HCT116 (cell line): ENCODE results near the gene IGSF3. TPM values are rescaled to one million over a fixed set of nuclear protein-coding genes. Genes with fewer than 3 reads are reported as not detected.

ENCODE experiments used
- ATAC-seq: fragments of 200-7000 bp; cut with Tn5 transposase; 2 replicates; pipeline ENCODE4 v1.9.1; 2020; ENCODE audit warnings: mild to moderate bottlenecking, moderate library complexity
- BruUV-seq: library from RNA; stranded (reverse); fragments of 400-500 nt; replicated peaks from 2 replicates; lab custom pipeline; 2021; lab: Mats Ljungman, UMichigan
- CTCF ChIA-PET: fragments of 300-600 bp; sonication (Branson Sonifier 250); formaldehyde crosslinking; loops from one replicate; lab custom pipeline; 2021; ENCODE audit warnings: antibody characterized with exemption; lab: Charles Lee
- POLR2A ChIA-PET: fragments of 300-600, 350-600 bp; sonication (Branson Sonifier 250); formaldehyde crosslinking; loops from one replicate; lab custom pipeline; 2021; ENCODE audit warnings: antibody characterized with exemption; lab: Charles Lee
- RAD21 ChIA-PET, 2 experiments: fragments of 300-600 bp; sonication (Branson Sonifier 250); formaldehyde crosslinking; loops; one replicate each; lab custom pipeline; 2023; ENCODE audit warnings: low total read pairs in 2 of 2; ENCODE audit not compliant: uncharacterized antibody in 2 of 2, unreplicated experiment in 2 of 2, low non-redundant PET in 1 of 2; lab: Charles Lee
- DNase-seq: peaks from one replicate; pipeline ENCODE4 v3.0.0-alpha.2; 2010; ENCODE audit warnings: low read depth, low spot score
- H2AFZ ChIP-seq: fragments of 200-600 bp; shearing (Covaris generic), sonication (generic); 2 replicates; pipeline ENCODE4 v1.6.1; 2017; ENCODE audit warnings: low read depth, mixed run types, mixed read lengths, antibody characterized with exemption, low read length; ENCODE audit not compliant: poor library complexity, severe bottlenecking
- H3K27ac ChIP-seq: 2 replicates; pipeline ENCODE4 v1.5.1; 2012; ENCODE audit warnings: low read depth, low read length
- H3K27me3 ChIP-seq: fragments of 200-600 bp; sonication (generic); 2 replicates; pipeline ENCODE4 v1.6.1; 2016; ENCODE audit warnings: mixed run types, low read length, mixed read lengths; ENCODE audit not compliant: insufficient read depth
- H3K36me3 ChIP-seq, 2 experiments: fragments of 200-500 bp in 1 of 2; fragments of 200-600 bp in 1 of 2; sonication (Bioruptor generic) in 1 of 2; sonication (generic) in 1 of 2; 2 replicates each; pipeline versions ENCODE4 v1.5.1 to v1.6.1; 2014 to 2016; ENCODE audit warnings: low read length in 2 of 2, inconsistent platforms in 1 of 2, mixed read lengths in 1 of 2, mixed run types in 1 of 2; ENCODE audit not compliant: insufficient read depth in 2 of 2, control insufficient read depth in 1 of 2
- H3K4me1 ChIP-seq, 2 experiments: fragments of 200-600 bp in 1 of 2; sonication (generic) in 1 of 2; 2 replicates each; pipeline versions ENCODE4 v1.5.1 to v1.6.1; 2012 to 2017; ENCODE audit warnings: low read length in 2 of 2, inconsistent platforms in 1 of 2, mild to moderate bottlenecking in 1 of 2, mixed read lengths in 1 of 2, mixed run types in 1 of 2, moderate library complexity in 1 of 2; ENCODE audit not compliant: insufficient read depth in 2 of 2, control insufficient read depth in 1 of 2
- H3K4me2 ChIP-seq: fragments of 200-600 bp; sonication (generic); 2 replicates; pipeline ENCODE4 v1.6.1; 2017; ENCODE audit warnings: mixed run types, low read length, mixed read lengths
- H3K4me3 ChIP-seq, 2 experiments: fragments of 200-600 bp in 1 of 2; sonication (generic) in 1 of 2; replicated peaks in 1 of 2; 2 replicates each; pipeline ENCODE4 v1.5.1; 2011 to 2016; ENCODE audit warnings: low read length in 2 of 2, control low read depth in 1 of 2, low read depth in 1 of 2, mild to moderate bottlenecking in 1 of 2, mixed read lengths in 1 of 2, mixed run types in 1 of 2
- H3K79me2 ChIP-seq: fragments of 200-600 bp; sonication (generic); 2 replicates; pipeline ENCODE4 v1.6.1; 2017; ENCODE audit warnings: mild to moderate bottlenecking, mixed run types, low read length, moderate library complexity, mixed read lengths; ENCODE audit not compliant: insufficient read depth
- H3K9ac ChIP-seq: fragments of 200-600 bp; sonication (generic); 2 replicates; pipeline ENCODE4 v1.6.1; 2016; ENCODE audit warnings: low read length, mixed read lengths
- H3K9me2 ChIP-seq: fragments of 200-600 bp; sonication (generic), shearing (Covaris generic); 2 replicates; pipeline ENCODE4 v1.6.1; 2017; ENCODE audit warnings: mixed run types, mild to moderate bottlenecking, moderate library complexity; ENCODE audit not compliant: insufficient read depth
- H3K9me3 ChIP-seq, 2 experiments: fragments of 200-500 bp in 1 of 2; fragments of 200-600 bp in 1 of 2; sonication (Bioruptor generic) in 1 of 2; sonication (generic) in 1 of 2; 2 replicates each; pipeline ENCODE4 v1.6.1; 2014 to 2017; ENCODE audit warnings: low read length in 2 of 2, mixed read lengths in 2 of 2, inconsistent platforms in 1 of 2, low read depth in 1 of 2, mild to moderate bottlenecking in 1 of 2, mixed run types in 1 of 2, moderate library complexity in 1 of 2; ENCODE audit not compliant: control insufficient read depth in 1 of 2, insufficient read depth in 1 of 2
- H4K20me1 ChIP-seq: fragments of 200-600 bp; sonication (generic), shearing (Covaris generic); 2 replicates; pipeline ENCODE4 v1.6.1; 2017; ENCODE audit warnings: mixed run types, mild to moderate bottlenecking, moderate library complexity; ENCODE audit not compliant: insufficient read depth
- CEBPB ChIP-seq: IDR thresholded peaks from 2 replicates; pipeline ENCODE4 v1.6.1; 2012; ENCODE audit warnings: low read depth
- ELF1 ChIP-seq: IDR thresholded peaks from 2 replicates; pipeline ENCODE4 v1.6.1; 2012; ENCODE audit warnings: low read depth, borderline replicate concordance
- FOSL1 ChIP-seq: IDR thresholded peaks from 2 replicates; pipeline ENCODE4 v1.6.1; 2012; ENCODE audit warnings: low read depth
- POLR2A ChIP-seq: IDR thresholded peaks from 2 replicates; pipeline ENCODE4 v1.7.0; 2011; ENCODE audit warnings: borderline replicate concordance; ENCODE audit not compliant: insufficient read depth, insufficient read length; ENCODE audit errors: extremely low read depth
- SRF ChIP-seq: IDR thresholded peaks from 2 replicates; pipeline ENCODE4 v1.6.1; 2012; ENCODE audit warnings: low read depth
- TCF7L2 ChIP-seq: IDR thresholded peaks from 2 replicates; pipeline ENCODE4 v1.7.0; 2011; ENCODE audit warnings: borderline replicate concordance, inconsistent platforms; ENCODE audit not compliant: insufficient read depth, insufficient read length; ENCODE audit errors: extremely low read depth
- intact Hi-C: fragments of 100-400 bp; cut with micrococcal nuclease; formaldehyde crosslinking; loops from 2 replicates; pipeline ENCODE4 v1.10.0; 2022
- total RNA-seq: library from RNA; stranded (reverse); gene quantifications from one replicate; pipeline ENCODE4 v1.2.1, GENCODE V29; 2021; ENCODE audit not compliant: unreplicated experiment
- TF ChIP-seq, protein P1 (sequence below): IDR thresholded peaks from 2 replicates; pipeline ENCODE4 v1.6.1; 2012; ENCODE audit warnings: low read depth

Gene IGSF3
- total RNA-seq, 1 experiment from 2014 or later, result 18.6 TPM

DNA sequence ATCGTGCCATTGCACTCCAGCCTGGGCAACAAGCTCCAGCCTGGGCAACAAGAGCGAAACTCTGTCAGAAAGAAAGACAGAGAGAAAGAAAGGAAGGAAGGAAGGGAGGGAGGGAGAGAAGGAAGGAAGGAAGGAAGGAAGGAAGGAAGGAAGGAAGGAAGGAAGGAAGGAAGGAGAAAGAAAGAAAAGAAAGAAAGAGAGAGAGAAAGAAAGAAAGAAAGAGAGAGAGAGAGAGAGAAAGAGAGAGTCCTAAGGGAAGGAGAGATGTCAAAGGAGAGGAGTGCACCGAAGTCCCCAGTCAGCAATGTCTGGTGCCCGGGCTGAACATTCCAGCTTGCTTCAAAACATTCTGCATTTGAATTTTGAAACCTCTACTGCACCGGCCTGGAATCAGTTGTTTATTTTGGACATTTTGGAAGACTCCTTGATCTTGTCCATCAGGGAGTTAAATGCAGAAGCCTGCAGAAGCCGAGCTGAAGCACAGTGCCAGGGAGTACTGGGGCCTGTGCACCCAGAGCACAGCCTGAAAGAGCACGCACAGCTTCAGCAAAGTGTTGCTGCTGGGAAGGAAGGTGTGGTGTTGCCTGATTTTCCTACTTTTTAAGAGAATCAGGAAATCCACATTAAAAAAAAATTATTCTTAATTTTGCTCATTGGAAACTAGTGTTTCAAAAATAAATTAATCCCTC, 3.7 kb upstream of the IGSF3 start:
- no TSS peak for BruUV-seq
- no peak overlapping the region for H3K4me2 ChIP-seq
- POLR2A ChIA-PET, result no interaction called here
- peaks cover 3 to 21% of the 10 kb centered on the region in 2 experiments; a peak in 3 of 4 replicates for H3K4me1 ChIP-seq
- H3K9ac ChIP-seq, result no peak overlapping the region
- H3K4me3 ChIP-seq, result no peak overlapping the region
- no peak overlapping the region for H2AFZ ChIP-seq
- H3K9me3 ChIP-seq, result no peaks in the 10 kb centered on the region
- H3K27ac ChIP-seq, result no peak overlapping the region
- TF ChIP-seq POLR2A, result no peak
- no peak for TF ChIP-seq SRF
- TF ChIP-seq CEBPB, result no peak
- TF ChIP-seq, protein P1, sequence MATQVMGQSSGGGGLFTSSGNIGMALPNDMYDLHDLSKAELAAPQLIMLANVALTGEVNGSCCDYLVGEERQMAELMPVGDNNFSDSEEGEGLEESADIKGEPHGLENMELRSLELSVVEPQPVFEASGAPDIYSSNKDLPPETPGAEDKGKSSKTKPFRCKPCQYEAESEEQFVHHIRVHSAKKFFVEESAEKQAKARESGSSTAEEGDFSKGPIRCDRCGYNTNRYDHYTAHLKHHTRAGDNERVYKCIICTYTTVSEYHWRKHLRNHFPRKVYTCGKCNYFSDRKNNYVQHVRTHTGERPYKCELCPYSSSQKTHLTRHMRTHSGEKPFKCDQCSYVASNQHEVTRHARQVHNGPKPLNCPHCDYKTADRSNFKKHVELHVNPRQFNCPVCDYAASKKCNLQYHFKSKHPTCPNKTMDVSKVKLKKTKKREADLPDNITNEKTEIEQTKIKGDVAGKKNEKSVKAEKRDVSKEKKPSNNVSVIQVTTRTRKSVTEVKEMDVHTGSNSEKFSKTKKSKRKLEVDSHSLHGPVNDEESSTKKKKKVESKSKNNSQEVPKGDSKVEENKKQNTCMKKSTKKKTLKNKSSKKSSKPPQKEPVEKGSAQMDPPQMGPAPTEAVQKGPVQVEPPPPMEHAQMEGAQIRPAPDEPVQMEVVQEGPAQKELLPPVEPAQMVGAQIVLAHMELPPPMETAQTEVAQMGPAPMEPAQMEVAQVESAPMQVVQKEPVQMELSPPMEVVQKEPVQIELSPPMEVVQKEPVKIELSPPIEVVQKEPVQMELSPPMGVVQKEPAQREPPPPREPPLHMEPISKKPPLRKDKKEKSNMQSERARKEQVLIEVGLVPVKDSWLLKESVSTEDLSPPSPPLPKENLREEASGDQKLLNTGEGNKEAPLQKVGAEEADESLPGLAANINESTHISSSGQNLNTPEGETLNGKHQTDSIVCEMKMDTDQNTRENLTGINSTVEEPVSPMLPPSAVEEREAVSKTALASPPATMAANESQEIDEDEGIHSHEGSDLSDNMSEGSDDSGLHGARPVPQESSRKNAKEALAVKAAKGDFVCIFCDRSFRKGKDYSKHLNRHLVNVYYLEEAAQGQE, result no peak
- TF ChIP-seq TCF7L2, result no peak
- no peak for TF ChIP-seq ELF1
- TF ChIP-seq FOSL1, result no peak
- H3K27me3 ChIP-seq, result no peaks in the 10 kb centered on the region
- DNase-seq (no peak), ATAC-seq (no peak)
- H4K20me1 ChIP-seq, result no peaks in the 10 kb centered on the region
- H3K9me2 ChIP-seq, result no peaks in the 10 kb centered on the region
- RAD21 ChIA-PET, result no interaction called here
- no peaks in the 10 kb centered on the region for H3K36me3 ChIP-seq
- no peaks in the 10 kb centered on the region for H3K79me2 ChIP-seq
- CTCF ChIA-PET, result interaction anchor here (1.2 to 3.1 kb wide), 2 partner anchors 96 to 147 kb away, joined by 3 to 17 read pairs; no protein-coding TSS in a partner anchor
- intact Hi-C loops, result loop anchor here (5.0 kb wide), 1 partner anchor 386 kb away; no protein-coding TSS in a partner anchor
